Left cardiac atrium (tissue), 4 donors: ENCODE data around the gene FSTL5. TPM values are rescaled to one million over a fixed set of nuclear protein-coding genes. Genes with fewer than 3 reads are reported as not detected.
"Not testable (repeated sequence)": the region's sequence is repeated elsewhere in the genome, so short reads cannot be mapped to it uniquely, and the experiment has no call there.

Source experiments
- ATAC-seq, 2 donors: fragments of 200-7000 bp; cut with Tn5 transposase; one replicate each; pipeline ENCODE4 v1.9.1; 2020; ENCODE audit warnings: mild to moderate bottlenecking in 2 of 2, moderate library complexity in 2 of 2
- DNase-seq: peaks from one replicate; pipeline ENCODE4 v3.0.0-alpha.2; 2020
- intact Hi-C, 2 donors: fragments of 100-400 bp; cut with DNase I; formaldehyde crosslinking; loops; one replicate each; pipeline versions ENCODE4 v1.14.1 to v1.15.1; 2022 to 2023
- total RNA-seq, 2 donors: library from RNA; stranded (reverse); fragmentation: NEBNext Ultra II Directional; extraction: Animal tissue kit (Norgen Biotek cat#: 25700); gene quantifications; one replicate each; pipeline ENCODE4 v1.2.1, GENCODE V29; 2021
- donor health status: DM: no; HTN: yes; CAD: no.
- donor health status: DM: no; HTN: yes; CAD: no; lungs with severe emphysema.
- donor health status: DM: yes; HTN: yes; CAD: no.
- donor health status: Dilated cardiomyopathy.

FSTL5 gene
- total RNA-seq, 2 donors from 2014 or later, result not detected

DNA sequence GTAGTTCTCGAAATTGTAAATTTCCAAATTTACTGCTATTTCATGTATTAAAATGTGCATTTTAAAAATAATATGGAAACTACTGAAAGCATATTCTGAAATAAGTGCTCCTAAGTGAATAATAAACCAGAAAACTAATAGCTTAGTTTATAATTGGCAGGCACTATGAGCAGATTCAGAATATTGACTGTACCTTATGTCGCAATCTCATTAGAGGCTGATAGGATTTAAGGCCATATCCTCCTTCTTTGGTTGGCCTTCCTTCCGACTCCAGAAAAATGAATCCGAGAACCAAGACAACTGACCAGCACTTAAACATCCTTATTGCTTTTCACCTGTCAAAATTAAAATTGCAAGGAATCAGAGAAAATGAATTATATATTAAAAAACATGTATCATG lies 52.7 kb downstream of the FSTL5 start:
- DNase-seq (no peak), ATAC-seq (no peak)
- intact Hi-C loops, result no loop called here

DNA sequence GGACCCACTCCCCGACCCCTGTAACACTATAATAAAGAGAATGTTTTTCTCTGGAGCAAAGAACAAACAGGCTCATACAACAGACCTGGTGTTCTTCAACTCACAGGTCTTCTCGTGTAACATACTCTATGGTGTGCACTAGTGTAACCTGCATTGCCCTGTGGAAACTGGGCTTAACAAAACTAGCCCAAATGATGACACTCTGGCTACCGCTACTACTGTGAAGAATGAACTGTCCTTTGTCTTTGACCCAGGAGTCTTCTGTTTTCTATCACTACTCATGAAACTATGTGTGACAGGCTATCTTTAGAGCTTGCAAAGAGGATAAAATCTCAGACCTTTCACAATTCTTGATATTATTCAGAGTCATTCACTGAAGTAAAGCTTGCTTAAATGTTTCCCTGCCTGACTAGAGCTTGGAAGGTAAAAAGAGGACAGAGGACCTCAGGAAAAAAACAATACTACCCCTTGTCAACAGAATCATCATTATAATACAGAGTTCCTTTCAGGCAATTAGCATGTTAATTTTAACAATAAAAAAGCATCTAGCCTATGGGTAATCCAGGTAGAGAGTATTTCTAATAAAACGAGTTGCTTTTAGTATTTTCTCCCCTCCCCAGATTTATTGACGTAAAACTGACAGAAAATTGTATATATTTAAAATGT lies 59.2 kb downstream of the FSTL5 start:
- intact Hi-C loops, result no loop called here
- ATAC-seq, result no peak
- DNase-seq, result no peak

DNA sequence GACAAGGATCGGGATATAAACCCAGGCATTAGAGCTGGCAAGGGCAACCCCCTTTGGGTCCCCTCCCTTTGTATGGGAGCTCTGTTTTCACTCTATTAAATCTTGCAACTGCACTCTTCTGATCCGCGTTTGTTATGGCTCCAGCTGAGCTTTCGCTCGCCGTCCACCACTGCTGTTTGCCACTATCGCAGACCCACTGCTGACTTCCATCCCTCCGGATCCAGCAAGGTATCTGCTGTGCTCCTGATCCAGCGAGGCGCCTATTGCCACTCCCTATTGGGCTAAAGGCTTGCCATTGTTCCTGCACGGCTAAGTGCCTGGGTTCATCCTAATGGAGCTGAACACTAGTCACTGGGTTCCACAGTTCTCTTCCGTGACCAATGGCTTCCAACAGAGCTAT lies 59.9 kb downstream of the FSTL5 start:
- ATAC-seq, intact Hi-C loops, DNase-seq: not testable (repeated sequence)

DNA sequence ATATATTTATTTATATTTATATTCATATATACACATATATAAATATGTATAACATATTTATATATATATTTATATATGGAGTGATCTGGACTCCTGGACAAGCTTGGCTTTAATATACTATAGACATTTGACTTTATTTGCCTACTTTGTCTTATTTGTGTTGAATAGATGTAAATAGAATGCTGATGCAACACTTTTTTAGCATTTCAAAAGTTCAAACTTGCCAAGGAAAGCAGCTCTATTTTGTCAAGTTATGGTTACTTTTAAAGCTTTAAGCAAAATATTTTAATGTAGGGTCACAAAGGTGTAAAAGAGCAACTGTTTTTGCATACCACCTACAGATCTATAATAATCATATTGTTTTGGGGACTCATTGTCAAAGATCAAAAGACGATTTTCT lies 61.1 kb downstream of the FSTL5 start:
- DNase-seq (no peak), ATAC-seq (no peak)
- intact Hi-C loops, result no loop called here

DNA sequence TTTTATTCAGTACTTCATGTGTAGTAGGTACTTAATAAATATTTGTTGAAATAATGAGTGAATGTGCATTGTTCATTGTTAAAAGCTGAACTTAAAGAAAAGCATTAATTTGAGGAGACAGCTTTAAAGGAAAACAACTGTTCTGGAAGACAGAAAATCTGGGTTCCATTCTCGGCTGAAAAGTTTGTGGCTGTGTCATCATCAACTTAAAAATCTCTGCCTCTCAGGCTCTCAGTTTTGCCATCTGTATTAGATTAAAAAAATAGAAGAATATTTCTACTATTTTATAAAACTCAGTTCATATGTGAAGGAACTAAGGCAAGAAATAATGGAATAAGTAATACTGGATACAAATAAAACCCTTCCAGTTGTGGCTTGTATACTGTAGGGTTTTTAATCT lies 62.5 kb downstream of the FSTL5 start:
- intact Hi-C loops, result no loop called here
- DNase-seq (no peak), ATAC-seq (no peak)

DNA sequence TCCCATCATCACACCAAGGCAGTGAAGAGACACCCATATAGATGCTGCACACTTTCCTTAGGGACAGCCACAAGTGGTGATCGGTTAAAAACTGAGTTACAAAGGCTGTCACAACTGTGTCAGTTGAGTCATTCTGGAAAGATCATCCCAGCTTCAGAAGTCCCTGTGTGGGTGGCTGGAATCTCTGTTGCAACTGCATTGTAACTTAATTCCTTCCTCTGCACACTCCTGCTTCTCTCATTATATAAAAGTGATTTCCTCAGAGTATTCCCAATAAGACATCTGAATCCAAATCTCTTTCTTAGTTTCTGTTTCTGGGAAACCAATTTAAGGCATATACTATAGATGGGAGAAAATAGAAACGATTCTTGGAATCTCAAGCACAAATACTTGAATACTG lies 88.1 kb downstream of the FSTL5 start:
- DNase-seq, result no peak
- intact Hi-C loops, result no loop called here
- ATAC-seq, result no peak

DNA sequence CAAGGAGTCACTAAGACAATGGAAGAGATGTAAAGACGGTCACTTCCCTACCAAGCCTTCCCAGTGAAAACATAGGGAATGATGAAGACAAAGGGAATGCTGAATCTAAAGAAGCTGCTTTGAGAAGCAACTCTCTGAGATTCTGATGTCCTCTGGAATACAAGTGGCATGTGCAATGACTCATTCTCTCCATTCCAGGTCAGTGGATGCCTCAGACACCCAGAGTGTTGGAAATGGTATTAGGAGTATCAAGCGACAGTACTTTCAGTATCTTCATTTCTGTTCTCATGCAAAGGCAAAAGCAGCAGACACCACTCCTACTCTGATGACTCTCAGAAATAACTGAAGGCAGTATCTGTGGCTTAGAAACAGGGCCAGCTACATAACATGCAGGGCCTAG lies 102.6 kb downstream of the FSTL5 start:
- intact Hi-C loops, result no loop called here
- no peak for ATAC-seq
- DNase-seq, result no peak

DNA sequence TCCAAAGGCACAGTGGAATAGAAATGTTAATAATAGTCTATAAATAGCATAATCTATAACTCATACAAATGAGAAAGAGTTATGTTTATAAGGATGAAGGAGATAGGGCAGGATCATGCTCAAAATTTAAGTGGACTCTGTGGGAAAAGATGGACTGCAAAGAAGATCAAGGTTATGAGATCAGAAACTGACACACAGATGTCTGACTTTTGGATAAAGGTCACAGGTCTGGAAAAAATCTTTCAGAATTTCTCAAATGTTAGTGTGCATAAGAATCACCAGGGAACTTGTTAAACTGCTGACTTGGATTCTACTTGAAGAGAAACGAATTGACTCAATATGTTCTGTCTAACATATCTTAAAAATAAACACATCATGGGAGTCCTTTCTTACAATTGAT lies 104.1 kb downstream of the FSTL5 start:
- intact Hi-C loops, result no loop called here
- no peak for DNase-seq
- no peak for ATAC-seq

DNA sequence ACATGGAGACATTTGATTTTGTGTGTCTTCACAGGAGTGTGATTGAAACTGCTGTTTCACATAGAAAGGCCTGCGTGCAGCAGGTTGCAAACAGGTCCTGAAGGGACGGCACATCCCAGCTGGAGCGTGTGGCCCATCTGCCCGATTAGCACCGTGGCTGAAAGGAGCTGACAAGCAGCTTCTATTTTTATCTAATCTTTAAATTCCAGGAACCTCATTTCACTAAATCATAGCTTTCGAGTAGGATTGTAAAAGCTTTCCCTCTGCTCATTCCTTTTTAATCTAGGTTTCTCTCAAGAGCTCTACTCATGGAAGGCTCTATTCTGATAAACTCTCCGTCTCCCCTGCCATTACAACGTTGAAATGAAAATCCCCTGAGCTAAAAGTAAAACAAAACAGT lies 106.8 kb downstream of the FSTL5 start:
- DNase-seq, result no peak
- ATAC-seq, result peak in 1 of 2 donors; percentile 23
- intact Hi-C loops, result no loop called here

DNA sequence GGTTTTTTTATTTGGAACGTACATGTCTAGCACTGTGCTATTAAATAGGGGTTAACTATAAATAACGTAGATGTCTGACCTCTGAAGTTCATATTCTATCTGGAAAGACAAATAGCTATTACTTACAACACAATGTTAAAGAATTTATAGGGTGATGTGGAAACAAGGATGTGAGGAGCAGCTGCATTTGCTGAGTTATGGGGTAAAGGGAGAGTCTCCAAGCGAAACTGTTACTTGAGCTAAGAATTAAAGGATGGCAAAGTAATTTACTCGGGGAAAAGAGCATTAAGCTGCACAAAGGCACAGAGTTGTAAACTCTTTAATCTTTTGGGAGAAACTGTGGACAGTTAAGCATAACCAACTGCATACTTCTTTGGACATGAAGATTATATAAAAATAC lies 117.7 kb downstream of the FSTL5 start:
- no peak for ATAC-seq
- DNase-seq, result no peak
- intact Hi-C loops, result no loop called here

DNA sequence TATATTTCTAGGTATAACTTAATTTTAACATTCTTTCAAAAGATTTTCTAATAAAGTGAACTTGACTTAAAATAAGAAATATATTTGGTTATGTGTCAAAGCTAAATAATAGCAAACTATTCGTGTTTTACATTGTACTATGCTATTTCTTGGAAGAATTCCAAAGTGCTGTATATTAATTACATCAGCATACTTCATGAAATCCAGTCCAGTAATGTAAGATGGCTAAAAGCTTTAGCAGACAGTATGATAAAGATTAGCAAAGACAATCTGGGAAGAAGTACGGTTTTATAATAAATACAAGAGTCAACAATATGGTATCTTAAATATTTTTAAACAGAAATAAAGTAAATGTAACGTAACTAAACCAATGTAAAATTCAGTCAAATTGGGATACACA lies 125.7 kb downstream of the FSTL5 start:
- intact Hi-C loops, result no loop called here
- DNase-seq, result no peak
- no peak for ATAC-seq

DNA sequence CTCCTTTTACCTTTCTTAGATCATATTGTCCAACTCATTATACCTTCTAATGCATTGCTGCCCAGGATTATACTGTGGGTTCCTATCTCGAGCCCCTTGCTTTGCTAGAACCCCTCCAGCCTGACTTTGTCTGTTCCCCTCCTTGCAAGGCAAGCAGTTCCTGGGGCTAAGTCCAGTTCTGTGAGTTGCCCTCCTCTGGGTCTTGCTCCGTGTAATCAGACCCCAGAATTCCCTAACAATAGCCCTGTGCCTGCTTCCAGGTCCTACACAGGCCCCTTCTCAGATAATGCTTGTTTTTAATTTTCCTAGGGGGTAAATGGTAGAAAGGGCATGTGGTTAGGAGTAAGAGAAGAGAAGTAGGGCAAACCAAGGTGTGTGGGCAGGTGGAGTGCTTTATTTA lies 145.9 kb downstream of the FSTL5 start:
- intact Hi-C loops, result no loop called here
- no peak for DNase-seq
- no peak for ATAC-seq

DNA sequence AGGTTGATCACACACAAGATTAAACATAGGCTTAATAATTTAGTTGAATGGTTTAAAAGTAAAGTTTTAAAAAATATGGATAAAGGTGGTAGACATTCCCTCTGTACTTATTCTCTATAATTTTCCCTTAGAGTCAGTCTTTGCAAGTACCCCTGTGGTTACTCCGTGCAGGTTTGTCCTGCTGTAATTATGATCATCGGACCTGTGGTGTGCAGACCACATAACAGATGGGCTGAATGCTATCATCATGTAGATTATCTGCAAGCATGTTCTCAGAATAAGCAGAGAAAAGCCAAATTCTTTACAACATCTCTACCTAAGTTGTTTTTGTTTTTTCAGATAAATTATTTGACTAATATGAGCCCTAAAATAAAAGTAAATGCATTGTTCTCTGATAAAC lies 146.8 kb downstream of the FSTL5 start:
- intact Hi-C loops, result no loop called here
- DNase-seq (no peak), ATAC-seq (no peak)

DNA sequence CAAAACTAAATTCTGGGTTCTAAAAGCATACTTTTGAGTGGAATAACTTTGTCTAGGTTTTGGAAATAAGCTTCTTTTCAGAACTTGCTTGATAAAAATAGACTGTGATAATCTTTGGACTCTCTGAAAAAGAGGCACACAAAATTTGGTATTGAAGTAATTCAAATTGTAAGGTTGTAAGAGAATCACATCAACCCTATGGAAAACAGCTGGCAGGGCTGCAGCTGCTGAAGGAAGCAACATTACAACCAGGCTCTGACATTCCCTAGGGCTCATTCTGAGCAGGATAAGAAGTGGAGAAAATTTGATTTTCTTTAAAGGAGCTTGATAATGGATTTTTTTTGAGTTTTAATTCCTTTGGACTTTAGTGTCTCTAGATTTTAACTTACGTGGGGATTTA lies 147.6 kb downstream of the FSTL5 start:
- intact Hi-C loops, result no loop called here
- DNase-seq, result no peak
- no peak for ATAC-seq

DNA sequence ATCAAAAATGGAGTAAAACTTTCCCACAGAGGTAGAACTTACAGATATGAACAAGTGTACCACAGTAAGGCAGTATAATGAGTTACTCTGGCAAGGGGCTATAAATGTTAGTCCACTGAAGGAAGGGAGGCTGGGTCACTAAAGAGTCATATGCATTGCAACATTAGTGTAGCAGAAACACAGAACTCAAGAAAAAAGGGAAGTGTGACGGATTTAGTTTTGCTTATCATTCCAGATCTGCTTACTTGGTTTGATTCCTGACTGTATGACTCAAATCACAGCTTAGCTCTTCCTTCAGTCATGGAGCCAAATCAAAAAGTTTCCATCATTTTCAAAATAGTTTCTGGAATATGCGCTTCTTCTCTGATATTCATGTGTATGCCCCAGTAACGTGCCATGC lies 148.7 kb downstream of the FSTL5 start:
- intact Hi-C loops, result no loop called here
- DNase-seq (no peak), ATAC-seq (no peak)

DNA sequence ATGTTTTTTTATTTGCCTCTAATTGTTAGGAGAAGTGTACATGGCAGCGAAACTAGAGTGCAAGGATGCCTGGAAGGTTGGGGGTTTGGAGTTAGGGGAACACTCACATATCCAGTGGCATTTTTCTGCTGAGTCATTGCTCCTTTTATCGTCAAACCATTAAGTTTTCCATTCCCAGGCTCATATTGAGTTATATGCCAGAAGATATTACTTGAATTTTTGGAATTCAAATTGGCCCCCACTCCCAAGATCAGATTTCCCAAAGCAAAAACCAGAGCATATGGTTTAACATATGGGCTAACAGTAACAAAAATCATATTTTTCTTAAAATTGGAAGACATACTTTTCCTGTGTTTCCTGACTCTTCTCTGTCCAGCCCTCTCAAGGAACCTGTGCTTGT lies 152.7 kb downstream of the FSTL5 start:
- DNase-seq (no peak), ATAC-seq (no peak)
- intact Hi-C loops, result no loop called here

DNA sequence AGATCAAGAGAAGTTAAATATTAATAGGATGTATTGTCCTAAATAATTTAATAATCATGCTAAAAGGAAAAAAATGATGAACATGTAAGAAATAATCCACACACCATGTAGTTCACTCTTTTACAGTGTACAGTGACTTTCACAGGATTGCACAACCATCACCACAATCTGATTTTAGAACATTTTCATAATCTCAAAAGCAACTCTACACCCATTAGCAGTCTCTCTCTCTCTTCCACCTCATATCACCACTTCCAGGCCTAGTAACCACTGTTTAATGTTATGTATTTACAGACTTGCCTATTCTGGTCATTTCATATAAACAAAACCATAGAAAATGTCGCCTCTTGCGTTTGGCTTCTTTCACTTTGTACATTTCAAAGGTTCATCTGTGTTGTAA lies 153.4 kb downstream of the FSTL5 start:
- DNase-seq, result no peak
- intact Hi-C loops, result no loop called here
- ATAC-seq, result no peak

DNA sequence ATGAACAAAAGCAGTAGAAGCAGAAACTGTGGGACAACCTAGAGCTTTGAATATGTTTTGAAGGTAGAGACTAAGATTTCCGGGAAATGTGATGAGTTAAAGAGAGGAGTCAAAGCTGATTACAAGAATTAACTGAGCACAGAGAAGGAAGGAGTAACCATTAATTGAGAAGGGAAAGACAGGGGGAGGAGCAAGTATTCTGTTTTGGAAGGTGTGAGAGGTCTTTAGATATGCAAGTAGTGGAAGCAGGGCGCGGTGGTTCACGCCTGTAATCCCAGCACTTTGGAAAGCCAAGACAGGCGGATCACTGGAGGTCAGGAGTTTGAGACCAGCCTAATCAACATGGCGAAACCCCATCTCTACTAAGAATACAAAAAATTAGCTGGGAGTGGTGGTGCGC lies 171.5 kb downstream of the FSTL5 start:
- no peak for DNase-seq
- intact Hi-C loops, result no loop called here
- no peak for ATAC-seq

DNA sequence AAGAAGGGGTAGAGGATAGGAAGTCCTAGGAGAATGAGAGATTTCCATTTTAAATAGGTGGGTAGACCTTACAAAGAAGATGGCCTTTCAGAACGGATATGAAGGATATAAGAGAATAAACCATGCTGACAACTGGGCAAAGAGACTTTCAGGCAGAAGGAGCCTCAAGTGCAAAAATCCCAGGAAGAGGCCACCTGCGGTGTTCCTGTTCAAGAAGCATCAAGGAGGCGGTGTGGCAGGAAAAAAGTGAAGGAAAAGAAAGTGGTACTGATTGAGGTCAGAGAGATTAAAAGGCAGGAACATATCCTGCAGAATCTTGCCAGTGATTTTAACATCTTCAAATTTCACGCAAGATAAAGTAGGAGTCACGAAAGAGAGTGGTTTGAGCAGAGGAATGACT lies 172.0 kb downstream of the FSTL5 start:
- intact Hi-C loops, result no loop called here
- ATAC-seq, result no peak

DNA sequence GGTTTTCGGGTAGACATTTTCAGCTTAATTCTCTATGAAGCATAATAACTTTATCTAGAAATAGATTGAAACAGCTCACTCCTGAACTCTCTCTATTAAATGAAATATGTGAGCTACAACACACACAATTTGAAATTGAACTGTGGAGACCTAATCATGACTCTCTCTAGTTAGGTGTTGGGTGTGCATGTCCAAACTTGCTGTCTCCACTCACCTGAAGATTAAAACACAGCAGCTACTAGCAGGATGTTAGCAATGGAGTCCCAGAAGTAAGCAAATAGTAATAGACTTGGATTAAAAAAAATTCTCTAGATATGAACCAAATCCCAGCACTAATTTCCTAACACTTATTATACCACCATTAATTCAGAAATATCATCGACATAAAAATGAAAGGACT lies 173.1 kb downstream of the FSTL5 start:
- intact Hi-C loops, result no loop called here
- ATAC-seq (no peak), DNase-seq (no peak)

More for the DNA sequence above, 172.0 kb downstream of the FSTL5 start:
- no peak for DNase-seq

DNA sequence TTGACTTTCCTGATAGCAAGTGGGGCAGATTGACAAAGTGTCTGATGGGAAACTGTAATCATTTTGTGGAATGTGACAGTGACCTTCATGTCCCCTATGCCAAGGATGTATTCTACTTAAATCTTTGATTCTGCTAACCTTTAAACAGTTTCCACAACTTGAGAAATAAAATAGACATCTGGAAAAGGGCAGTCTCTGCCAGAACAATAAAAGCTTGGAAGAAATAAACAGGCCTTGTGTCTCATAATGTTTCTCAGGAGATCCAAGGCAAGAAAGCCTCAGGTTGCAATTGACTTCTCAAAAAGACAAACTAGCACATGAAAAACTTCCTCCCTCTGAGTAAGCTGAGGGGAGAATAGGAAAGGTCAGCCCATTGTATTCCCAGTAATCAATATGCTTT lies 174.9 kb downstream of the FSTL5 start:
- DNase-seq, result no peak
- ATAC-seq, result no peak
- intact Hi-C loops, result no loop called here

DNA sequence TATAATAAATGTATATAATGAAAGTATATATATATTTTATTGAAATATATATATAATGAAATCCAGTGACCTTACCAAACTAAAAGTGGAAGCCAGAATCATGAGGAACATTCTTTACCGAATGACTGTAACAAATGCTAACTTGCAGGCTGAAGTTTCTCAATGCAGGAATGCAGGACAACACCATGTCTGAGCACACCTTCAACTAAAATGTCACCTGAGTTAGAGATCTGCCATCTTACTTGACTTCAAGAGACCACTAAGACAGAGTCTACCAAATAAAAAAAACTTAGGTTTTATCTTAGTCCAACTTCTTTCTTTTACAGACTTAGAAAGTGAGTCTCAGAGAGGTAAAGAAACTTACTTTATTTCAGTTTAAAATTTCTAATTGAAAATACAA lies 176.2 kb downstream of the FSTL5 start:
- intact Hi-C loops, result no loop called here
- ATAC-seq (no peak), DNase-seq (no peak)
